CD4-positive, alpha-beta T cell treated with Interleukin-15 for 4 hours (primary cell): Measurements from ENCODE around the gene PIGU.
"Not testable (repeated sequence)": the region's sequence is repeated elsewhere in the genome, so short reads cannot be mapped to it uniquely, and the experiment has no call there.

Experiments used
- DNase-seq: peaks from one replicate; pipeline ENCODE4 v3.0.0-alpha.2; 2020; ENCODE audit warnings: low spot score

PIGU gene

GRCh38 chr20:34621383-34622367 is 55.2 kb downstream of the PIGU start:
- no peak for DNase-seq

- DNase-seq = no peak
Observed at GRCh38 chr20:34621036-34621343, 55.9 kb downstream of the PIGU start.

- no peak for DNase-seq
Observed at GRCh38 chr20:34618676-34619075, 58.2 kb downstream of the PIGU start.

GRCh38 chr20:34616913-34617312 is 60.0 kb downstream of the PIGU start:
- not testable (repeated sequence) for DNase-seq

- no peak for DNase-seq
Observed at GRCh38 chr20:34615477-34615876, 61.4 kb downstream of the PIGU start.

- not testable (repeated sequence) for DNase-seq
Observed at GRCh38 chr20:34611976-34612375, 64.9 kb downstream of the PIGU start.

GRCh38 chr20:34607066-34607465 is 69.8 kb downstream of the PIGU start:
- no peak for DNase-seq

GRCh38 chr20:34604980-34605788 is 71.7 kb downstream of the PIGU start:
- no peak for DNase-seq

- no peak for DNase-seq
Observed at GRCh38 chr20:34600892-34601653, 75.8 kb downstream of the PIGU start.

GRCh38 chr20:34595377-34596184 is 81.3 kb downstream of the PIGU start:
- DNase-seq = no peak

GRCh38 chr20:34586488-34587163 is 90.3 kb downstream of the PIGU start:
- no peak for DNase-seq

GRCh38 chr20:34585019-34585418 is 91.9 kb downstream of the PIGU start:
- no peak for DNase-seq

- DNase-seq = no peak
Observed at GRCh38 chr20:34583544-34583943, 93.3 kb downstream of the PIGU start.

GRCh38 chr20:34582911-34583310 is 94.0 kb downstream of the PIGU start:
- no peak for DNase-seq

GRCh38 chr20:34582221-34582620 is 94.7 kb downstream of the PIGU start:
- no peak for DNase-seq

GRCh38 chr20:34581341-34582184 is 95.3 kb downstream of the PIGU start:
- no peak for DNase-seq

GRCh38 chr20:34579979-34580940 is 96.6 kb downstream of the PIGU start:
- DNase-seq = no peak

GRCh38 chr20:34579191-34579978 is 97.5 kb downstream of the PIGU start:
- DNase-seq = no peak
